GM23338 (cell line): ENCODE results near the gene SOX10. TPM values are rescaled to one million over a fixed set of nuclear protein-coding genes. Genes with fewer than 3 reads are reported as not detected.

Experiments used
- ATAC-seq: fragments of 200-7000 bp; cut with Tn5 transposase; 3 replicates; pipeline ENCODE4 v1.9.1; 2020
- DNase-seq: peaks from one replicate; pipeline ENCODE4 v3.0.0-alpha.2; 2015; ENCODE audit warnings: low spot score
- H2AFZ ChIP-seq: fragments of 200-600 bp; sonication (generic); 2 replicates; pipeline ENCODE4 v1.8.0; 2016; ENCODE audit warnings: antibody characterized with exemption, mild to moderate bottlenecking, moderate library complexity
- H3F3A ChIP-seq: fragments of 200-600 bp; sonication (generic); replicated peaks from 2 replicates; pipeline ENCODE4 v1.8.0; 2017; ENCODE audit warnings: antibody characterized with exemption, mixed run types, low read depth
- H3K27ac ChIP-seq: fragments of 200-600 bp; sonication (generic); 2 replicates; pipeline ENCODE4 v1.6.1; 2016; ENCODE audit warnings: low read depth
- H3K27me3 ChIP-seq: fragments of 200-600 bp; sonication (generic); 2 replicates; pipeline ENCODE4 v1.8.0; 2016; ENCODE audit warnings: mild to moderate bottlenecking, mixed run types, moderate library complexity; ENCODE audit not compliant: insufficient read depth
- H3K36me3 ChIP-seq: fragments of 200-600 bp; sonication (generic); 2 replicates; pipeline ENCODE4 v1.8.0; 2016; ENCODE audit warnings: mild to moderate bottlenecking; ENCODE audit not compliant: insufficient read depth
- H3K4me1 ChIP-seq: fragments of 200-600 bp; sonication (generic); 2 replicates; pipeline ENCODE4 v1.8.0; 2016; ENCODE audit warnings: mild to moderate bottlenecking, moderate library complexity; ENCODE audit not compliant: insufficient read depth
- H3K4me2 ChIP-seq: fragments of 200-600 bp; sonication (generic); 2 replicates; pipeline ENCODE4 v1.7.1; 2017; ENCODE audit warnings: mixed run types
- H3K4me3 ChIP-seq: fragments of 200-600 bp; sonication (generic); 2 replicates; pipeline ENCODE4 v1.6.1; 2016; ENCODE audit warnings: mixed run types
- H3K79me2 ChIP-seq: fragments of 200-600 bp; sonication (generic); replicated peaks from 2 replicates; pipeline ENCODE4 v1.8.0; 2017; ENCODE audit warnings: mild to moderate bottlenecking; ENCODE audit not compliant: insufficient read depth
- H3K9me2 ChIP-seq: fragments of 200-600 bp; sonication (generic); 2 replicates; pipeline ENCODE4 v1.8.0; 2017; ENCODE audit not compliant: insufficient read depth
- H4K20me1 ChIP-seq: fragments of 200-600 bp; sonication (generic); replicated peaks from 2 replicates; pipeline ENCODE4 v1.8.0; 2017; ENCODE audit warnings: mild to moderate bottlenecking; ENCODE audit not compliant: insufficient read depth
- H3K27ac Mint-ChIP-seq: 2 replicates; pipeline ENCODE4 v1.8.0; 2020; ENCODE audit warnings: inconsistent platforms, mild to moderate bottlenecking, moderate library complexity, mixed read lengths
- H3K27me3 Mint-ChIP-seq: 3 replicates; pipeline ENCODE4 v1.8.0; 2022; ENCODE audit warnings: low read depth, mild to moderate bottlenecking, moderate library complexity, mixed read lengths, inconsistent platforms; ENCODE audit not compliant: insufficient read depth, poor library complexity
- H3K36me3 Mint-ChIP-seq: 3 replicates; pipeline ENCODE4 v1.8.0; 2021; ENCODE audit warnings: low read depth, mild to moderate bottlenecking, inconsistent platforms, moderate library complexity, mixed read lengths
- H3K4me1 Mint-ChIP-seq: 3 replicates; pipeline ENCODE4 v1.8.0; 2020; ENCODE audit warnings: mild to moderate bottlenecking, inconsistent platforms, mixed read lengths
- H3K4me3 Mint-ChIP-seq: 3 replicates; pipeline ENCODE4 v1.8.0; 2021; ENCODE audit warnings: moderate library complexity, mild to moderate bottlenecking, inconsistent platforms, mixed read lengths
- H3K9me3 Mint-ChIP-seq: 3 replicates; pipeline ENCODE4 v1.8.0; 2020; ENCODE audit warnings: moderate library complexity, mild to moderate bottlenecking, inconsistent platforms, mixed read lengths
- CREB1 ChIP-seq: fragments of 250-450 bp; sonication (Bioruptor Pico); IDR thresholded peaks from 2 replicates; pipeline ENCODE4 v1.5.0; 2020; ENCODE audit warnings: low read depth, mild to moderate bottlenecking, moderate library complexity
- CTCF ChIP-seq, 2 experiments: fragments of 200-600 bp in 1 of 2; sonication (generic) in 1 of 2; conservative IDR thresholded peaks; 2 replicates each; pipeline versions ENCODE4 v1.5.1 to v1.6.1; 2016 to 2017; ENCODE audit warnings: antibody characterized with exemption in 2 of 2, low read depth in 2 of 2, mild to moderate bottlenecking in 2 of 2, moderate library complexity in 1 of 2
- ETS1 ChIP-seq: IDR thresholded peaks from 2 replicates; pipeline ENCODE4 v1.6.1; 2016; ENCODE audit warnings: antibody characterized with exemption
- JUNB ChIP-seq: IDR thresholded peaks from one replicate; pipeline ENCODE4 v1.6.1; 2016; ENCODE audit warnings: antibody characterized with exemption; ENCODE audit not compliant: unreplicated experiment
- NANOG ChIP-seq: IDR thresholded peaks from 2 replicates; pipeline ENCODE4 v1.6.1; 2016; ENCODE audit warnings: antibody characterized with exemption, borderline replicate concordance
- POLR2AphosphoS5 ChIP-seq: IDR thresholded peaks from 2 replicates; pipeline ENCODE4 v1.6.1; 2016; ENCODE audit warnings: antibody characterized with exemption, low read depth
- STAT1 ChIP-seq: IDR thresholded peaks from one replicate; pipeline ENCODE4 v1.6.1; 2016; ENCODE audit warnings: antibody characterized with exemption; ENCODE audit not compliant: unreplicated experiment
- ZNF114 ChIP-seq: fragments of 250-450 bp; sonication (Bioruptor Pico); IDR thresholded peaks from 2 replicates; pipeline ENCODE4 v1.5.0; 2020; ENCODE audit warnings: mild to moderate bottlenecking, moderate library complexity
- ZNF462 ChIP-seq: fragments of 250-450 bp; sonication (Bioruptor Pico); IDR thresholded peaks from 2 replicates; pipeline ENCODE4 v1.5.0; 2020; ENCODE audit warnings: mild to moderate bottlenecking, moderate library complexity
- polyA plus RNA-seq: library from polyadenylated mRNA; unstranded; fragments of >200 nt; fragmentation: Nextera tagmentation; extraction: Ambion mirVana; gene quantifications from 2 replicates; pipeline ENCODE4 v1.2.1, GENCODE V29; 2016
- total RNA-seq: library from RNA; depleted of rRNA; stranded (reverse); fragments of >200 nt; shearing (Covaris generic); gene quantifications from 2 replicates; pipeline ENCODE4 v1.2.3, GENCODE V29; 2014

The SOX10 gene
- total and polyA plus RNA-seq, 2 experiments from 2014 or later = 1.1 to 2.1 TPM

- H3K4me3 ChIP-seq = no peak overlapping the region
- H4K20me1 ChIP-seq = no peaks in the 10 kb centered on the region; the same call in 1 of the 2 replicates
Observed at GRCh38 chr22:37926358-37926757, 58.0 kb downstream of the SOX10 start.

GRCh38 chr22:37925767-37926166 lies 58.6 kb downstream of the SOX10 start:
- no peaks in the 10 kb centered on the region for H4K20me1 ChIP-seq
- Mint-ChIP-seq H3K36me3 (peaks cover 9% of the 10 kb centered on the region; the same call in 2 of the 3 replicates), H3K27ac (no peak overlapping the region), H3K9me3 (no peaks in the 10 kb centered on the region), H3K27me3 (peaks cover 6% of the 10 kb centered on the region), H3K4me1 (no peaks in the 10 kb centered on the region), H3K4me3 (no peak overlapping the region)
- no peaks in the 10 kb centered on the region for H3K27me3 ChIP-seq
- H3K79me2 ChIP-seq = no peaks in the 10 kb centered on the region
- no peak for DNase-seq
- ATAC-seq = no peak
- no peak overlapping the region for H3K4me2 ChIP-seq
- no peak overlapping the region for H3K27ac ChIP-seq
- H3K4me3 ChIP-seq = no peak overlapping the region
- H3K4me1 ChIP-seq = no peaks in the 10 kb centered on the region
- H3F3A ChIP-seq = no peaks in the 10 kb centered on the region
- H3K36me3 ChIP-seq = no peaks in the 10 kb centered on the region
- H3K9me2 ChIP-seq = no peaks in the 10 kb centered on the region
- H2AFZ ChIP-seq = no peak overlapping the region
- TF ChIP-seq CREB1 (CRISPR knock-in tag) (no peak), ZNF462 (no peak), ZNF114 (CRISPR knock-in tag) (no peak), JUNB (no peak), NANOG (no peak), STAT1 (no peak), CTCF (conservative IDR thresholded peaks at IDR 0.05; ENCODE audit: low read depth in 2 of 2) (no peak), POLR2AphosphoS5 (no peak)

More at GRCh38 chr22:37926358-37926757, 58.0 kb downstream of the SOX10 start:
- H3F3A ChIP-seq = no peaks in the 10 kb centered on the region
- Mint-ChIP-seq H3K36me3 (peaks cover 9% of the 10 kb centered on the region; the same call in 2 of the 3 replicates), H3K4me3 (no peak overlapping the region), H3K27me3 (peaks cover 6% of the 10 kb centered on the region), H3K27ac (no peak overlapping the region), H3K9me3 (no peaks in the 10 kb centered on the region), H3K4me1 (no peaks in the 10 kb centered on the region)
- H3K4me1 ChIP-seq = no peaks in the 10 kb centered on the region
- H3K27me3 ChIP-seq = no peaks in the 10 kb centered on the region
- H3K79me2 ChIP-seq = no peaks in the 10 kb centered on the region
- no peak overlapping the region for H3K4me2 ChIP-seq
- TF ChIP-seq POLR2AphosphoS5 = no peak
- no peak for TF ChIP-seq ETS1
- no peak for TF ChIP-seq NANOG
- DNase-seq = no peak
- H3K36me3 ChIP-seq = no peaks in the 10 kb centered on the region
- H3K9me2 ChIP-seq = no peaks in the 10 kb centered on the region
- H3K27ac ChIP-seq = no peak overlapping the region
- ATAC-seq = no peak
- H2AFZ ChIP-seq = no peak overlapping the region
